Measurements from ENCODE around the gene KRT37.

Gene KRT37

DNA sequence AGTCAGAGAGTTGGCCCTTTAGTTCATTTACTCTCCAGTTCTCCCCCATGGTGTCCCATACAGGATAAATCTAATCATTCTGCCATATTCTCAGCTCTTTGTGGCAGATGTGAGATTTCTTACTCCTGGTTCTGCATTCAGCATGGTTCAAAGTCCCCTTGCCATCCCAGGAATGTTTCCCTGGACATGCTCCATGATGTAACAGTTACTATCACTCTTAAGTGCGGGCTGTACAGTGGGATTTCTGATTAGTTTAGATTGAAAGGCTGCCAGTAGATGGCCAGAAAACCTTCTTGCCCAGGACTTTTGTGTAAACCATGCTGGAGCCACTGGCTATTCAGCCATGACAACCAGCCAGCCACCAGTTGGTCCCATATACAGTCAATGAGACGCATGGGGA, 10.4 kb downstream of the KRT37 start:
- DNase-seq (ENCODE audit: low read depth) = no peak
- H3K4me3 ChIP-seq (ENCODE audit: control insufficient read depth, low read depth, low read length) = no peak overlapping the region
- TF ChIP-seq, protein P1, sequence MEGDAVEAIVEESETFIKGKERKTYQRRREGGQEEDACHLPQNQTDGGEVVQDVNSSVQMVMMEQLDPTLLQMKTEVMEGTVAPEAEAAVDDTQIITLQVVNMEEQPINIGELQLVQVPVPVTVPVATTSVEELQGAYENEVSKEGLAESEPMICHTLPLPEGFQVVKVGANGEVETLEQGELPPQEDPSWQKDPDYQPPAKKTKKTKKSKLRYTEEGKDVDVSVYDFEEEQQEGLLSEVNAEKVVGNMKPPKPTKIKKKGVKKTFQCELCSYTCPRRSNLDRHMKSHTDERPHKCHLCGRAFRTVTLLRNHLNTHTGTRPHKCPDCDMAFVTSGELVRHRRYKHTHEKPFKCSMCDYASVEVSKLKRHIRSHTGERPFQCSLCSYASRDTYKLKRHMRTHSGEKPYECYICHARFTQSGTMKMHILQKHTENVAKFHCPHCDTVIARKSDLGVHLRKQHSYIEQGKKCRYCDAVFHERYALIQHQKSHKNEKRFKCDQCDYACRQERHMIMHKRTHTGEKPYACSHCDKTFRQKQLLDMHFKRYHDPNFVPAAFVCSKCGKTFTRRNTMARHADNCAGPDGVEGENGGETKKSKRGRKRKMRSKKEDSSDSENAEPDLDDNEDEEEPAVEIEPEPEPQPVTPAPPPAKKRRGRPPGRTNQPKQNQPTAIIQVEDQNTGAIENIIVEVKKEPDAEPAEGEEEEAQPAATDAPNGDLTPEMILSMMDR (conservative IDR thresholded peaks at IDR 0.05; ENCODE audit: control insufficient read depth, insufficient read depth, low read depth, low read length) = no peak

DNA sequence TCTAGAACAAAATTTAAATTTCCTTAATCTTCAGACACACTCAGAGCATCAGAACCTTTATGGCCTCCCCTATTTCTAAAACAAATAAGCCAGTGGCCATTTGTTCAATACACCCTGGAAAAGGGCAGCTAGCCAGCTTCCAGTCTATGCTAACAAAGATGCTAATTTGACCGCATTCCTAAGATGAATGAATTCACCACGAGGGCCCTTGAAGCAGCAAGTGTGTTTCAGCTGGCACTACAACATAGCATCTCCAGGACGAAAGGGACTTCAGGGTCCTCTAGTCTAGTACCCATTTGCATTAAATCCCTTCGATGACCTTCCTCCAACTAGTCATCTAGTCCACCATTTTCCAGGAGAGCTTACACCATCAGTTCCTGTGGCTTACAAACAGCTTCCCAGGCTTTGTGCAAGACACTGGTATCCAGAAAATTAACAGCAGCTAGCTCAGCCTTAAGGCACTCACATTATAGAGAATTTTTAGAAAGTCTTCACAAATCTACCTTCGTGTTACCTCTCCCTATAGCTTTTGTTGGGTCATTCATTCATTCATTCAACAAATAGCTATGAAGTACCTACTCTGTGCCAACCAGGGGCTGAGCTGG, 10.9 kb downstream of the KRT37 start:
- DNase-seq (ENCODE audit: low read depth) = no peak
- TF ChIP-seq, protein P1 (conservative IDR thresholded peaks at IDR 0.05; ENCODE audit: control insufficient read depth, insufficient read depth, low read depth, low read length) = no peak
- H3K4me3 ChIP-seq (ENCODE audit: control insufficient read depth, low read depth, low read length) = no peak overlapping the region

DNA sequence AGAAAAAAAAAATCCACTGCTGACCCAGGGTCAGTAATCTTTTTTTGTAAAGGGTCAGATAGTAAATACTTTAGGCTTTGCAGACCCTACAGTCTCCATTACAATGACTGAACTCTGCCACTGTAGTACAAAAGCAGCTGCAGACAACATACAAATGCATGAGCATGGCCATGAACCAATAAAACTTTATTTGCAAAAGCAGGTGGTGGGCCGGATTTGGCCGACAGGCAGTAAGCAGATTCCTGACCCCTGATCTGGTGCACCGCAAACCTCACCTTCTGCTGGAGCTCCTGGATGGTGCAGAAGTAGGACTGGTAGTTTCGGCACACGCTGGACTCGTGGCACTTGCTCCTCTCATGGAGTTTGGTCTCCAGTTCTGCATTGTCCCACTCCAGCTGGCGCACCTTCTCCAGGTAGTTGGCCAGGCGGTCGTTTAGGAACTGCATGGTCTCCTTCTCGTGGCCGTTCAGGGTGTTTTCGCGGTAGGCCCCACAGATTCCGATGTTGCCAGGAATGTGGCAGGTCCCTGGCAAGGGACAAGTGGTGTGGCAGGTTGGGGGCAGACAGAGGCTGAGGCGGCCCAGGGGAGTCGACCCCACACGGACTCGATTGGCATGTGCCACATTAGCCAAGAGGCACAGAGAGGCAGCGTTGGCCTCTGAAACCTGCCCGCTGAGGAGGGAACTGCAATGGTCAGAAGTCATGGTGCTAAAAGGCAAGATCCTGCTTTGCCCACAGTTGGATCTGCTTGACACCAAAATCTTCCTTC, 13.1 kb downstream of the KRT37 start:
- no peak for DNase-seq (ENCODE audit: low read depth)
- TF ChIP-seq, protein P1 (conservative IDR thresholded peaks at IDR 0.05; ENCODE audit: control insufficient read depth, insufficient read depth, low read depth, low read length) = no peak
- no peak overlapping the region for H3K4me3 ChIP-seq (ENCODE audit: control insufficient read depth, low read depth, low read length)

DNA sequence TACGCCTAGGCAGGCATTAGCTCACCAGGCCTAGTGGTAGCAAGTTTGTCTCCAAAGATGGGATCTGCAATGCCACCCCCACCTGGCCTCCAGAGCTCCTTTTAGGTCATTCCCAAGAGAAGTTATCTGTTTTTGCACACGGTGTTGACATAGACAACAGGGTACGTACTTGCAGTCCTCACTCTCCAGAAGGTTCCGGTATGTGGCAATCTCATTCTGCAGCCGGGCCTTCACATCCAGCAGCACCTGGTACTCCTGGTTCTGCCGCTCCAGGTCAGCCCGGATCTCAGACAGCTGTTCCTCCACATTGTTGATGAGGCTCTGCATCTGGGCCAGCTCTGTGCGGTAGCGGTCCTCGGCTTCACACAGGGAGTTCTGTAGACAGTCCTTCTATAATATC, 17.2 kb downstream of the KRT37 start:
- TF ChIP-seq, protein P1 (conservative IDR thresholded peaks at IDR 0.05; ENCODE audit: control insufficient read depth, insufficient read depth, low read depth, low read length) = no peak
- H3K4me3 ChIP-seq (ENCODE audit: control insufficient read depth, low read depth, low read length) = no peak overlapping the region
- no peak for DNase-seq (ENCODE audit: low read depth)

DNA sequence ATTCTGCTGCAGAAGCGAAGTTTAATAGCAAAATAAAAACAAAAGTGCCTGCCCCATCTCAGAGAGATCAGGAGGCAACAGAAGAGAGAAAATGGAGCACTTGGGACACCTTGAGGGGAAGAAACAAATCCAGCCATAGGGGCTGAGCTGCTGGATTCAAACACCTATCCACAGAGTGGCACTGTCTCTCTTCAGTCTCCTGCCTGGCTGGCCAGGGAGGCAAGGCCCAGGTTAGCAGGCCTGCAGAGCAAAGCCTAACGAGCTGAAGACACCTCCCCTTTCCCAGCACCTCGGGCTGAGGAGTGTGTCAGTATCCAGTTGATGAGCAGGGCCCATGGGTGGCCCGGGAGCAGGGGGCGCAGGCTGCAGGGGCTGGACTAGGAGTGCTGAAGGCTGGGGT, 18.2 kb downstream of the KRT37 start:
- DNase-seq (ENCODE audit: low read depth) = no peak
- TF ChIP-seq, protein P1 (conservative IDR thresholded peaks at IDR 0.05; ENCODE audit: control insufficient read depth, insufficient read depth, low read depth, low read length) = no peak
- H3K4me3 ChIP-seq (ENCODE audit: control insufficient read depth, low read depth, low read length) = no peak overlapping the region

DNA sequence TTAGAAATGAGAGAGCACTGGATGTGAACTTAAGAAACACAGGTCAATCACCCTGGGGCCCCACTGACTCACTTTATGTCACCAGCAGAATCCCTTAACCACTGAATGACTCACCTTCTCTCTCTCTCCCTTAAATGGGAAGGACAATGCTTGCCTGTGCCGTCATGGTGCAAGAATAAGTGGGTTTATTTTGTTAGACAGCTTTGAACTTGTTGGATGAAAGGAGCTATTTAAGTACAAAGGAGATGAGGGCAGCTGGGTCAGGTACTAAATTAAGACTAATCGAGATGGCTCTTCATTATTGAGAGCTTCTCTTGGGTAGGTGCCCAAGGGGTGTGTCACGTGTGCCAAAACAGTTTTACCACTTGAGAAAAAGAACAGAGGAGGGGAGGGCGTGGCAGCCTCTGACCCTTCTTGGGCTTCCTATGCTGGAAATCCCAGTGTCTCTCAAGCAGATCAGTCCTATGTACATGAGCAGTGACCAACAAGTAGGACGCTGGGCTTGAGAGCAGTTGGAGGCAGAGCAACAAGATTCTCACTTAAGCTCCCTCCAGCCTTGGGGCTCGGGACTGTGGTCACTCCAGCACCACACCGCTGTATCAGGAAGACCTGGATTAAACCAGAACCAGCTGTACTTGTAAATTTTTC, 20.2 kb downstream of the KRT37 start:
- TF ChIP-seq, protein P1 (conservative IDR thresholded peaks at IDR 0.05; ENCODE audit: control insufficient read depth, insufficient read depth, low read depth, low read length) = no peak
- DNase-seq (ENCODE audit: low read depth) = peak; percentile 97
- H3K4me3 ChIP-seq (ENCODE audit: control insufficient read depth, low read depth, low read length) = no peak overlapping the region

Measured in fibroblast of mammary gland (primary cell).